ENCODE data around the gene CDCA8.

The CDCA8 gene

GRCh38 chr1:37728416-37728815, 36.1 kb downstream of the CDCA8 start:
- no peak for TF ChIP-seq CTCF (IDR thresholded peaks at IDR 0.05; ENCODE audit: low read depth, low read length)

GRCh38 chr1:37730376-37730775, 38.1 kb downstream of the CDCA8 start:
- no peak overlapping the region for H3K9ac ChIP-seq (ENCODE audit: low read length)
- H3K36me3 ChIP-seq (replicated peaks; ENCODE audit: low read depth, low read length) = no peaks in the 10 kb centered on the region
- no peak overlapping the region for H2AFZ ChIP-seq (ENCODE audit: low read depth, low read length)
- no peaks in the 10 kb centered on the region for H4K20me1 ChIP-seq (ENCODE audit: insufficient read depth, low read length)
- no peaks in the 10 kb centered on the region for H3K79me2 ChIP-seq (ENCODE audit: low read length)
- TF ChIP-seq EZH2phosphoT487 (IDR thresholded peaks at IDR 0.05; ENCODE audit: low read depth) (no peak), CTCF (IDR thresholded peaks at IDR 0.05; ENCODE audit: low read depth, low read length) (no peak)
- no peak overlapping the region for H3K4me3 ChIP-seq (ENCODE audit: low read length)
- H3K9me3 ChIP-seq (ENCODE audit: insufficient read depth, low read length) = no peaks in the 10 kb centered on the region
- no peaks in the 10 kb centered on the region for H3K4me1 ChIP-seq (ENCODE audit: low read length)
- H3K27me3 ChIP-seq (ENCODE audit: low read depth, low read length) = no peaks in the 10 kb centered on the region
- H3K27ac ChIP-seq (ENCODE audit: low read length) = no peak overlapping the region
- H3K4me2 ChIP-seq (ENCODE audit: low read length) = no peak overlapping the region

More at GRCh38 chr1:37728416-37728815, 36.1 kb downstream of the CDCA8 start:
- Histone ChIP-seq H4K20me1 (ENCODE audit: insufficient read depth, low read length) (no peaks in the 10 kb centered on the region), H3K27ac (ENCODE audit: low read length) (no peak overlapping the region), H3K79me2 (ENCODE audit: low read length) (no peaks in the 10 kb centered on the region), H3K4me3 (ENCODE audit: low read length) (no peak overlapping the region), H3K9me3 (ENCODE audit: insufficient read depth, low read length) (no peaks in the 10 kb centered on the region), H3K4me1 (ENCODE audit: low read length) (no peaks in the 10 kb centered on the region), H3K4me2 (ENCODE audit: low read length) (no peak overlapping the region), H3K27me3 (ENCODE audit: low read depth, low read length) (no peaks in the 10 kb centered on the region), H2AFZ (ENCODE audit: low read depth, low read length) (no peak overlapping the region), H3K9ac (ENCODE audit: low read length) (no peak overlapping the region), H3K36me3 (replicated peaks; ENCODE audit: low read depth, low read length) (no peaks in the 10 kb centered on the region)

DNA sequence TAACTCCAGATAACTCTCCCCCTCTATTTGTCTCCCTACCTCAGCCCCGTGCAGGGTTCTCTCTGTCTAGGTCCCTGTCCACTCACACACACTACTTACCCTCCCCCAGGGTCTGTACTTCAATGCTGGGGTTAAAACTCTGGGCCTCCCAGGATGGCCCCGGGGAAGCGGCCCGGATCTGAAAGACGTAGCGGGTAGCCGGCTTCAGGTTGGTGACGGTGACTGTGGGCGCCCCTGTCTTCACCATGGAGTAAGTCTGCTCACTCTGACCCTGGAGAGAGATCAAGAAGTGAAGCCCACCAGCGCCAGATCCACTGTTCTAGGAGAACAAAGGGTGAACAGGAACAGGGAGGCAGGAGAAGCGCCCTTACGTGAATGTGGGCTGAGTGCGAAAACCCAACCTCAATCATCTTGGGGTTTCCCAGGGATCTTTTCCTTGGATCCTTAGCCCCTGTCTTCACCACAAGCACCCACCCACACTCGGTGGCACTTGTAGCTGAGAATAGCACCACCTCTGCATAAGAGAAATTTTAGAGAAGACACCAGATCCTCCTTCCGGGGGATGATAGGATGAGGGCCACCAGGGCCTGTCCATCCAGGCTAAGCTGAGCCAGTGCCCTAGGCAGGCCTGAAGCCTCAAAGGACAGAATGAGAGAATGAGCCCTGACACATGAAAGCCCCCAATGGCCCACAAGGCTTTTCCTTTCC, 39.1 kb downstream of the CDCA8 start:
- no peaks in the 10 kb centered on the region for H3K36me3 ChIP-seq (replicated peaks; ENCODE audit: low read depth, low read length)
- H3K4me1 ChIP-seq (ENCODE audit: low read length) = no peaks in the 10 kb centered on the region
- no peak overlapping the region for H2AFZ ChIP-seq (ENCODE audit: low read depth, low read length)
- no peak overlapping the region for H3K4me2 ChIP-seq (ENCODE audit: low read length)
- H3K4me3 ChIP-seq (ENCODE audit: low read length) = no peak overlapping the region
- no peak overlapping the region for H3K27ac ChIP-seq (ENCODE audit: low read length)
- H3K79me2 ChIP-seq (ENCODE audit: low read length) = no peaks in the 10 kb centered on the region
- H3K27me3 ChIP-seq (ENCODE audit: low read depth, low read length) = no peaks in the 10 kb centered on the region
- H3K9ac ChIP-seq (ENCODE audit: low read length) = no peak overlapping the region
- H3K9me3 ChIP-seq (ENCODE audit: insufficient read depth, low read length) = no peaks in the 10 kb centered on the region
- TF ChIP-seq CTCF (IDR thresholded peaks at IDR 0.05; ENCODE audit: low read depth, low read length) = no peak
- no peak for TF ChIP-seq EZH2phosphoT487 (IDR thresholded peaks at IDR 0.05; ENCODE audit: low read depth)
- no peaks in the 10 kb centered on the region for H4K20me1 ChIP-seq (ENCODE audit: insufficient read depth, low read length)

GRCh38 chr1:37732111-37732780, 39.9 kb downstream of the CDCA8 start:
- H3K4me3 ChIP-seq (ENCODE audit: low read length) = no peak overlapping the region
- H3K27me3 ChIP-seq (ENCODE audit: low read depth, low read length) = no peaks in the 10 kb centered on the region
- H4K20me1 ChIP-seq (ENCODE audit: insufficient read depth, low read length) = no peaks in the 10 kb centered on the region
- H3K4me1 ChIP-seq (ENCODE audit: low read length) = no peaks in the 10 kb centered on the region
- no peak overlapping the region for H3K9ac ChIP-seq (ENCODE audit: low read length)
- no peak overlapping the region for H3K27ac ChIP-seq (ENCODE audit: low read length)
- H3K36me3 ChIP-seq (replicated peaks; ENCODE audit: low read depth, low read length) = no peaks in the 10 kb centered on the region
- H3K79me2 ChIP-seq (ENCODE audit: low read length) = no peaks in the 10 kb centered on the region
- H3K4me2 ChIP-seq (ENCODE audit: low read length) = no peak overlapping the region
- no peak overlapping the region for H2AFZ ChIP-seq (ENCODE audit: low read depth, low read length)
- TF ChIP-seq CTCF (IDR thresholded peaks at IDR 0.05; ENCODE audit: low read depth, low read length) (no peak), EZH2phosphoT487 (IDR thresholded peaks at IDR 0.05; ENCODE audit: low read depth) (no peak)
- no peaks in the 10 kb centered on the region for H3K9me3 ChIP-seq (ENCODE audit: insufficient read depth, low read length)

All from OCI-LY3 (cell line).